Neural crest cell (in vitro differentiated cells): Measurements from ENCODE around the gene TOM1L2. TPM values are rescaled to one million over a fixed set of nuclear protein-coding genes. Genes with fewer than 3 reads are reported as not detected.

ENCODE experiments used
- DNase-seq: peaks from one replicate; pipeline ENCODE4 v3.0.0; 2021; ENCODE audit warnings: low read depth, mixed read lengths, low spot score
- H3K27ac Mint-ChIP-seq: one replicate; pipeline ENCODE4 v1.8.0; 2021; ENCODE audit warnings: mild to moderate bottlenecking, mixed read lengths; ENCODE audit not compliant: unreplicated experiment
- H3K27me3 Mint-ChIP-seq: 2 replicates; pipeline ENCODE4 v1.8.0; 2021; ENCODE audit warnings: low read depth, mild to moderate bottlenecking, mixed read lengths
- H3K36me3 Mint-ChIP-seq: 2 replicates; pipeline ENCODE4 v1.8.0; 2021; ENCODE audit warnings: low read depth, mild to moderate bottlenecking, mixed read lengths
- H3K4me1 Mint-ChIP-seq: 2 replicates; pipeline ENCODE4 v1.8.0; 2021; ENCODE audit warnings: mixed read lengths
- H3K4me3 Mint-ChIP-seq: one replicate; pipeline ENCODE4 v1.8.0; 2021; ENCODE audit warnings: mild to moderate bottlenecking, mixed read lengths
- H3K9me3 Mint-ChIP-seq: 2 replicates; pipeline ENCODE4 v1.8.0; 2021; ENCODE audit warnings: mixed read lengths
- total RNA-seq: library from RNA; stranded (reverse); gene quantifications from 2 replicates; pipeline ENCODE4 v1.2.1, GENCODE V29; 2021
- TF ChIP-seq, protein P1 (sequence below): fragments of 200-600 bp; sonication (generic); conservative IDR thresholded peaks from 2 replicates; pipeline ENCODE4 v1.5.0; 2021; ENCODE audit warnings: antibody characterized with exemption, mild to moderate bottlenecking

The TOM1L2 gene
- total RNA-seq, 1 donor from 2014 or later = 15.9 TPM

GRCh38 chr17:17805575-17805974, 166.6 kb downstream of the TOM1L2 start:
- peak overlapping the region; percentile 27 for H3K4me3 Mint-ChIP-seq
- TF ChIP-seq, protein P1, sequence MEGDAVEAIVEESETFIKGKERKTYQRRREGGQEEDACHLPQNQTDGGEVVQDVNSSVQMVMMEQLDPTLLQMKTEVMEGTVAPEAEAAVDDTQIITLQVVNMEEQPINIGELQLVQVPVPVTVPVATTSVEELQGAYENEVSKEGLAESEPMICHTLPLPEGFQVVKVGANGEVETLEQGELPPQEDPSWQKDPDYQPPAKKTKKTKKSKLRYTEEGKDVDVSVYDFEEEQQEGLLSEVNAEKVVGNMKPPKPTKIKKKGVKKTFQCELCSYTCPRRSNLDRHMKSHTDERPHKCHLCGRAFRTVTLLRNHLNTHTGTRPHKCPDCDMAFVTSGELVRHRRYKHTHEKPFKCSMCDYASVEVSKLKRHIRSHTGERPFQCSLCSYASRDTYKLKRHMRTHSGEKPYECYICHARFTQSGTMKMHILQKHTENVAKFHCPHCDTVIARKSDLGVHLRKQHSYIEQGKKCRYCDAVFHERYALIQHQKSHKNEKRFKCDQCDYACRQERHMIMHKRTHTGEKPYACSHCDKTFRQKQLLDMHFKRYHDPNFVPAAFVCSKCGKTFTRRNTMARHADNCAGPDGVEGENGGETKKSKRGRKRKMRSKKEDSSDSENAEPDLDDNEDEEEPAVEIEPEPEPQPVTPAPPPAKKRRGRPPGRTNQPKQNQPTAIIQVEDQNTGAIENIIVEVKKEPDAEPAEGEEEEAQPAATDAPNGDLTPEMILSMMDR = no peak

DNA sequence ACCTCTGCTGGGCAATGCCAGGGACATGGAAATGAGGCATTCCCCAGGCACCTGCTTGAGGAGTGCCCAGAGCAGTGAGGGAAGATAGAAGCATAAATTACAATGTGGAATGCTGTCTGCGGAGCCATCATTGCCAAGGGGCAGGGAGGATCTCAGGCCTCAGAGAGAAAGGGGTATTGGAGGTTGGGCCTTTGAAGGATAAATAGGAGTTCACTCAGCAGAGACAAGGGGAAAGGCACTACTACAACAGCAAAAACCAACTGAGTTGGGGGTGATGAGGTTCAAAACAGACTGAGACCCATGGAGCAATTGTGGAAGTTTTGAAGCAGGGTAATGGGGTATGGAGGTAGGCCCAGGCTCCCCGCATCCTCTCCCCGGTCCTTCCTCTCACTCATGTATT, 168.2 kb downstream of the TOM1L2 start:
- TF ChIP-seq, protein P1 = no peak
- Mint-ChIP-seq H3K4me3 (peak overlapping the region; percentile 65), H3K36me3 (peaks cover 12% of the 10 kb centered on the region), H3K27me3 (peaks cover 22% of the 10 kb centered on the region), H3K27ac (no peak overlapping the region), H3K4me1 (peaks cover 32% of the 10 kb centered on the region), H3K9me3 (no peaks in the 10 kb centered on the region)
- DNase-seq = no peak

More at GRCh38 chr17:17805575-17805974, 166.6 kb downstream of the TOM1L2 start:
- Mint-ChIP-seq H3K36me3 (peaks cover 12% of the 10 kb centered on the region), H3K27me3 (peaks cover 24% of the 10 kb centered on the region), H3K27ac (no peak overlapping the region), H3K9me3 (no peaks in the 10 kb centered on the region), H3K4me1 (peaks cover 28% of the 10 kb centered on the region)
- no peak for DNase-seq

DNA sequence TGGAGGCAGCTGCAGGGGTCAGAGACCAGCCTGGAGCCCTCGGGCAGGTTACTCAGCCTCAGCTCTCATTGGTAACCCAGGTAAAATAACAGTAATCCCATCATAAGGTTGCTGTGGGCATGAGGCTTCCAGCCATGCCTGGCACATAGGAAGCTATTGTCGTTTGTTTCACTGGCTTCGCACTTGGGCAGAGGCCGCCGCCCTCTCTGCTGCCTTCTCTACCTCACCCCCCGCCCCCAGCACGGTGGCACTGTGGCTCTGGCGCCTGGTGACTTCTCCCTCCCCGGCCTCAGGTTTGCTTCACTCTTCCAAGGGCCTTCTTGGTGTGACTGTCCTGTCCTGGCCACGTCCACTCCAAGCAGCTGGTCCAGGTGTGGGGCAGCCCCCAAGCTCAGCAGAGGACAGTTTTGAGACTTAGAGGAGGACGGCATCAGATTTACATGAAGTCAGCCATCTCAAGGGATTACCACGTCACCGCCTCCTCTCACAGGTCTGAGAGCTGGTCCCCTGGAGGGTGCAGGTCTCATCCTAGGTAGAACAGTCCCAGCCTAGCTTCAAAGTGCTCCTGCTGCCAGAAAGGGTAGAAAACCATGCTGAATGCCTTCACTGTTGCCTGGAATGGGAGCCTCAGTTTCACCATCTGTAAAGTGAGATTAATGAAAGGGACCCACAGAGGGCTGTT, 170.3 kb downstream of the TOM1L2 start:
- TF ChIP-seq, protein P1 = no peak
- H3K27ac Mint-ChIP-seq = no peak overlapping the region
- peaks cover 22% of the 10 kb centered on the region for H3K4me1 Mint-ChIP-seq
- no peak overlapping the region for H3K4me3 Mint-ChIP-seq
- H3K36me3 Mint-ChIP-seq = peaks cover 9% of the 10 kb centered on the region
- H3K9me3 Mint-ChIP-seq = no peaks in the 10 kb centered on the region
- H3K27me3 Mint-ChIP-seq = peaks cover 12% of the 10 kb centered on the region
- no peak for DNase-seq

- no peak overlapping the region for H3K27ac Mint-ChIP-seq
- H3K4me3 Mint-ChIP-seq = no peak overlapping the region
- TF ChIP-seq, protein P1 = no peak
- H3K9me3 Mint-ChIP-seq = no peaks in the 10 kb centered on the region
- H3K27me3 Mint-ChIP-seq = peaks cover 3% of the 10 kb centered on the region
- no peak for DNase-seq
- H3K36me3 Mint-ChIP-seq = no peaks in the 10 kb centered on the region
- peaks cover 12% of the 10 kb centered on the region for H3K4me1 Mint-ChIP-seq
Observed at GRCh38 chr17:17800504-17801021, 171.6 kb downstream of the TOM1L2 start.

- H3K36me3 Mint-ChIP-seq = no peaks in the 10 kb centered on the region
- H3K4me3 Mint-ChIP-seq = no peak overlapping the region
- no peak for DNase-seq
- H3K9me3 Mint-ChIP-seq = no peaks in the 10 kb centered on the region
- no peak overlapping the region for H3K27ac Mint-ChIP-seq
- TF ChIP-seq, protein P1 = no peak
- peaks cover 12% of the 10 kb centered on the region for H3K4me1 Mint-ChIP-seq
- no peaks in the 10 kb centered on the region for H3K27me3 Mint-ChIP-seq
Observed at GRCh38 chr17:17798573-17799255, 173.5 kb downstream of the TOM1L2 start.
